ENCODE data around the gene MAN2A2. TPM values are rescaled to one million over a fixed set of nuclear protein-coding genes. Genes with fewer than 3 reads are reported as not detected.

Gene MAN2A2
- total and polyA plus RNA-seq, 2 of the 8 experiments (the other 6 are each of a cell fraction or from before 2014, with no cell fraction given): 23.1 to 29.7 TPM

- TF ChIP-seq FOSL1 (IDR thresholded peaks at IDR 0.05; ENCODE audit: insufficient read depth, low read depth, low read length) (no peak), CEBPB (IDR thresholded peaks at IDR 0.05; ENCODE audit: low read depth, low read length) (no peak), PHF8 (conservative IDR thresholded peaks at IDR 0.05; ENCODE audit: low read depth, low read length) (peak; percentile 82), EGR1 (IDR thresholded peaks at IDR 0.05; ENCODE audit: borderline replicate concordance, low read depth, low read length) (no peak), YY1 (IDR thresholded peaks at IDR 0.05; ENCODE audit: low read depth, low read length) (peak; percentile 62; the same call in 1 of the 2 replicates), SP4 (IDR thresholded peaks at IDR 0.05; ENCODE audit: low read length) (no peak), GTF2F1 (IDR thresholded peaks at IDR 0.05; ENCODE audit: borderline replicate concordance, low read depth, low read length) (no peak), RXRA (IDR thresholded peaks at IDR 0.05; ENCODE audit: insufficient read depth, low read depth, low read length) (no peak), HDAC6 (IDR thresholded peaks at IDR 0.05; ENCODE audit: low read depth, low read length) (no peak), ATF3 (IDR thresholded peaks at IDR 0.05; ENCODE audit: insufficient read depth, low read depth, low read length) (no peak), KDM4A (IDR thresholded peaks at IDR 0.05; ENCODE audit: low read depth, low read length, severe bottlenecking) (peak; percentile 96), JUN (IDR thresholded peaks at IDR 0.05; ENCODE audit: low read depth, low read length) (no peak), USF2 (IDR thresholded peaks at IDR 0.05; ENCODE audit: low read length) (no peak), CTCF (IDR thresholded peaks at IDR 0.05; ENCODE audit: control extremely low read depth in 1 of 3, insufficient read depth in 1 of 3, low read depth in 1 of 3, low read length in 3 of 3) (peak; percentile 82 to 96 (median 93)), SRF (IDR thresholded peaks at IDR 0.05; ENCODE audit: low read depth, low read length) (no peak), ZNF274 (IDR thresholded peaks at IDR 0.05; ENCODE audit: borderline replicate concordance, extremely low read depth, low read length) (no peak), TAF1 (IDR thresholded peaks at IDR 0.05; ENCODE audit: low read depth, low read length) (peak; percentile 70; the same call in 1 of the 2 replicates), RFX5 (IDR thresholded peaks at IDR 0.05; ENCODE audit: borderline replicate concordance, low read depth, low read length) (no peak), MAFK (IDR thresholded peaks at IDR 0.05; ENCODE audit: low read depth, low read length) (no peak)
These were observed 28.9 kb downstream of the MAN2A2 start, which contains the start of gene HDDC3 (continued) for GRCh38 chr15:90931828-90932659.
